Measurements from ENCODE around the gene AMBP. TPM values are rescaled to one million over a fixed set of nuclear protein-coding genes. Genes with fewer than 3 reads are reported as not detected.

The AMBP gene
- total and polyA plus RNA-seq, 2 of the 13 experiments (the other 11 are each of a cell fraction or from before 2014, with no cell fraction given): 1,510 to 2,580 TPM

DNA sequence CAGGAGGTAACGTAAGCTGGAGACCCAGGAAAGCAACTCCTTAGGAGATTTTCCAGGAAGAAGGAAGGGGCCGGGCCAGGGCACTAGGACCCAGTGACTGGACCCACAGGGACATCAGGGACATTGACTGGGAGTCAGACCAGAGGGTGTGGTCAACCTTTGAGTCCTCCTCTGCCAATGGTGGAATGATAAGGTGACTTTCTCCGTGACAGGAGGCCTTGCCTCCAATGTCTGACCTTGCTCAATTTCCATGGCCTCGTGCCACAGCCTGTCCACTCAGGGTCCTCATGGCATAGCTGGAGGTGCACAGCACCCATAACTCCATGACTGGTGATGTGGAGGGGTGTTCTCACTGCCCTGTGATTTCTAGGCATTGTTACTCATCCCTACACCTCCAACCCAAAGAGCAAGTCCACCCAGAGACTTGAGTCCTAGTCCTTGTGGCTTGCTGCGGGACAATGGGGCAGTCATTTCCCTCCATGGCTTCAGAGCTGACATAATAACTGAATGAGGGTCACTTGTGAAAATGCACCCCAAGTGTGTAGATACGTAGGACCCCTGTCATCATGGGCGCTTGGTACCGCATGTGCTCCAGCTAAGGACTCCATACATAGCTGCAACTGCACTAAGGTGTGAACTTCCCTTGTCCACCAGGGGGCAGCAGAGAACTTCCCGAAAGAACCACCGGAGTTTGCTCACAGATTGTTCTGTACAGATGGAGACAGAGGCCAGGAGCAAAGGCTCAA is 4.1 kb upstream of the AMBP start (continued):
- TF ChIP-seq, protein P1, sequence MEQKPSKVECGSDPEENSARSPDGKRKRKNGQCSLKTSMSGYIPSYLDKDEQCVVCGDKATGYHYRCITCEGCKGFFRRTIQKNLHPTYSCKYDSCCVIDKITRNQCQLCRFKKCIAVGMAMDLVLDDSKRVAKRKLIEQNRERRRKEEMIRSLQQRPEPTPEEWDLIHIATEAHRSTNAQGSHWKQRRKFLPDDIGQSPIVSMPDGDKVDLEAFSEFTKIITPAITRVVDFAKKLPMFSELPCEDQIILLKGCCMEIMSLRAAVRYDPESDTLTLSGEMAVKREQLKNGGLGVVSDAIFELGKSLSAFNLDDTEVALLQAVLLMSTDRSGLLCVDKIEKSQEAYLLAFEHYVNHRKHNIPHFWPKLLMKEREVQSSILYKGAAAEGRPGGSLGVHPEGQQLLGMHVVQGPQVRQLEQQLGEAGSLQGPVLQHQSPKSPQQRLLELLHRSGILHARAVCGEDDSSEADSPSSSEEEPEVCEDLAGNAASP (CRISPR knock-in tag; IDR thresholded peaks at IDR 0.05; ENCODE audit: borderline replicate concordance): peak; percentile 60; the same call in 1 of the 2 replicates
- TF ChIP-seq, protein P2, sequence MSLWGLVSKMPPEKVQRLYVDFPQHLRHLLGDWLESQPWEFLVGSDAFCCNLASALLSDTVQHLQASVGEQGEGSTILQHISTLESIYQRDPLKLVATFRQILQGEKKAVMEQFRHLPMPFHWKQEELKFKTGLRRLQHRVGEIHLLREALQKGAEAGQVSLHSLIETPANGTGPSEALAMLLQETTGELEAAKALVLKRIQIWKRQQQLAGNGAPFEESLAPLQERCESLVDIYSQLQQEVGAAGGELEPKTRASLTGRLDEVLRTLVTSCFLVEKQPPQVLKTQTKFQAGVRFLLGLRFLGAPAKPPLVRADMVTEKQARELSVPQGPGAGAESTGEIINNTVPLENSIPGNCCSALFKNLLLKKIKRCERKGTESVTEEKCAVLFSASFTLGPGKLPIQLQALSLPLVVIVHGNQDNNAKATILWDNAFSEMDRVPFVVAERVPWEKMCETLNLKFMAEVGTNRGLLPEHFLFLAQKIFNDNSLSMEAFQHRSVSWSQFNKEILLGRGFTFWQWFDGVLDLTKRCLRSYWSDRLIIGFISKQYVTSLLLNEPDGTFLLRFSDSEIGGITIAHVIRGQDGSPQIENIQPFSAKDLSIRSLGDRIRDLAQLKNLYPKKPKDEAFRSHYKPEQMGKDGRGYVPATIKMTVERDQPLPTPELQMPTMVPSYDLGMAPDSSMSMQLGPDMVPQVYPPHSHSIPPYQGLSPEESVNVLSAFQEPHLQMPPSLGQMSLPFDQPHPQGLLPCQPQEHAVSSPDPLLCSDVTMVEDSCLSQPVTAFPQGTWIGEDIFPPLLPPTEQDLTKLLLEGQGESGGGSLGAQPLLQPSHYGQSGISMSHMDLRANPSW (CRISPR knock-in tag; IDR thresholded peaks at IDR 0.05; ENCODE audit: borderline replicate concordance): peak; percentile 34; the same call in 1 of the 2 replicates
- TF ChIP-seq ZNF44 (CRISPR knock-in tag; IDR thresholded peaks at IDR 0.05): no peak
- TF ChIP-seq ZFAT (CRISPR knock-in tag; conservative IDR thresholded peaks at IDR 0.05): no peak
- peak; percentile 44; the same call in 1 of the 2 replicates for TF ChIP-seq ZNF800 (CRISPR knock-in tag; IDR thresholded peaks at IDR 0.05)
- TF ChIP-seq, protein P3, sequence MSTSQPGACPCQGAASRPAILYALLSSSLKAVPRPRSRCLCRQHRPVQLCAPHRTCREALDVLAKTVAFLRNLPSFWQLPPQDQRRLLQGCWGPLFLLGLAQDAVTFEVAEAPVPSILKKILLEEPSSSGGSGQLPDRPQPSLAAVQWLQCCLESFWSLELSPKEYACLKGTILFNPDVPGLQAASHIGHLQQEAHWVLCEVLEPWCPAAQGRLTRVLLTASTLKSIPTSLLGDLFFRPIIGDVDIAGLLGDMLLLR (CRISPR knock-in tag; IDR thresholded peaks at IDR 0.05): peak; percentile 52; the same call in 1 of the 2 replicates
- peak; percentile 81; the same call in 1 of the 2 replicates for TF ChIP-seq ZNF501 (CRISPR knock-in tag; IDR thresholded peaks at IDR 0.05)
- peak; percentile 80 for TF ChIP-seq SP5 (CRISPR knock-in tag; IDR thresholded peaks at IDR 0.05; ENCODE audit: borderline replicate concordance, low read depth)
- TF ChIP-seq, protein P4, sequence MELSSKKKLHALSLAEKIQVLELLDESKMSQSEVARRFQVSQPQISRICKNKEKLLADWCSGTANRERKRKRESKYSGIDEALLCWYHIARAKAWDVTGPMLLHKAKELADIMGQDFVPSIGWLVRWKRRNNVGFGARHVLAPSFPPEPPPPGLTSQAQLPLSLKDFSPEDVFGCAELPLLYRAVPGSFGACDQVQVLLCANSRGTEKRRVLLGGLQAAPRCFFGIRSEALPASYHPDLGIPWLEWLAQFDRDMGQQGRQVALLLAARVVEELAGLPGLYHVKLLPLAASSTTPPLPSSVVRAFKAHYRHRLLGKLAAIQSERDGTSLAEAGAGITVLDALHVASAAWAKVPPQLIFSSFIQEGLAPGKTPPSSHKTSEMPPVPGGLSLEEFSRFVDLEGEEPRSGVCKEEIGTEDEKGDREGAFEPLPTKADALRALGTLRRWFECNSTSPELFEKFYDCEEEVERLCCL (CRISPR knock-in tag; IDR thresholded peaks at IDR 0.05; ENCODE audit: borderline replicate concordance): 0 out of 2 replicates have a peak, but pooled peaks have one; percentile 45
- TF ChIP-seq, protein P5, sequence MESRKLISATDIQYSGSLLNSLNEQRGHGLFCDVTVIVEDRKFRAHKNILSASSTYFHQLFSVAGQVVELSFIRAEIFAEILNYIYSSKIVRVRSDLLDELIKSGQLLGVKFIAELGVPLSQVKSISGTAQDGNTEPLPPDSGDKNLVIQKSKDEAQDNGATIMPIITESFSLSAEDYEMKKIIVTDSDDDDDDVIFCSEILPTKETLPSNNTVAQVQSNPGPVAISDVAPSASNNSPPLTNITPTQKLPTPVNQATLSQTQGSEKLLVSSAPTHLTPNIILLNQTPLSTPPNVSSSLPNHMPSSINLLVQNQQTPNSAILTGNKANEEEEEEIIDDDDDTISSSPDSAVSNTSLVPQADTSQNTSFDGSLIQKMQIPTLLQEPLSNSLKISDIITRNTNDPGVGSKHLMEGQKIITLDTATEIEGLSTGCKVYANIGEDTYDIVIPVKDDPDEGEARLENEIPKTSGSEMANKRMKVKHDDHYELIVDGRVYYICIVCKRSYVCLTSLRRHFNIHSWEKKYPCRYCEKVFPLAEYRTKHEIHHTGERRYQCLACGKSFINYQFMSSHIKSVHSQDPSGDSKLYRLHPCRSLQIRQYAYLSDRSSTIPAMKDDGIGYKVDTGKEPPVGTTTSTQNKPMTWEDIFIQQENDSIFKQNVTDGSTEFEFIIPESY (CRISPR knock-in tag; IDR thresholded peaks at IDR 0.05): peak; percentile 23
- TF ChIP-seq ZNF225 (CRISPR knock-in tag; IDR thresholded peaks at IDR 0.05): peak; percentile 24; the same call in 1 of the 2 replicates
- no peak for TF ChIP-seq LCORL (IDR thresholded peaks at IDR 0.05)
- TF ChIP-seq LCORL (CRISPR knock-in tag; IDR thresholded peaks at IDR 0.05): peak; percentile 86
- TF ChIP-seq FOXP1 (IDR thresholded peaks at IDR 0.05): no peak
- peak; percentile 28; the same call in 1 of the 2 replicates for TF ChIP-seq FOXP1 (CRISPR knock-in tag; IDR thresholded peaks at IDR 0.05)
